ENCODE data around the gene AGBL4.
"Not testable (repeated sequence)": the region's sequence is repeated elsewhere in the genome, so short reads cannot be mapped to it uniquely, and the experiment has no call there.

AGBL4 gene

DNA sequence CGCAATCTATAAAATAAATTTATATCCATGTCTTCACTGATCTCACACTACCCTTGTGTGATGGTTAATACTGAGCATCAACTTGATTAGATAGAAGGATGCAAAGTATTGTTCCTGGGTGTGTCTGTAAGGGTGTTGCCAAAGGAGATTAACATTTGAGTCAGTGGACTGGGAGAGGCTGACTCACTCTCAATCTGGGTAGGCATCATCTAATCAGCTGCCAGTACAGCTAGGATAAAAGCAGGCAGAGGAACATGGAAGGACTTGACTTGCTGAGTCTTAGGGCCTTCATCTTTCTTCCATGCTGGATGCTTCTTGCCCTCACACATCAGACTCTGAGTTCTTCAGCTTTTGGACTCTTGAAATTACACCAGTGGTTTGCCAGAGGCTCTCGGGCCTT, 615.4 kb downstream of the AGBL4 start:
- no peak for FAIRE-seq

- no peak for FAIRE-seq
Observed at GRCh38 chr1:49397086-49397485, 626.7 kb downstream of the AGBL4 start.

- FAIRE-seq: no peak
Observed at GRCh38 chr1:49394200-49394599, 629.6 kb downstream of the AGBL4 start.

DNA sequence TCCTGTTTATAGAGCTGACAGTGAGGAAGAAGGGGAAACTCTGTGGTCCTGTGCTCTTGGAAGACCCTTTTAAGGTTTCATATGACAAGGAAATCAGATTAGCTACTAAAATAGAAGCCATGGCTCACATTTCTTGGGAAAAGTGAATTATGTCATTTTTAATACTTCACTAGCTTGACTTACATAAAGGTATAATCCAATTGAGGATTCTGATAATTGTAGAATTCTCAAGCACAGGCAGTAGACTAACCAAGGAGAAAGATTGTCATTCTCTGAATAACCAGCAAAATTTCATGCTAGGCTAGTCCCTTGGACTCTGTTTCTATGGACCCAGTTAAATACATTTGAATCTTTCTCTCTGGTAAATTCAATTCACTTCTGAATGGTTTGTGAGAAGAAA, 634.1 kb downstream of the AGBL4 start:
- no peak for FAIRE-seq

- FAIRE-seq: no peak
Observed at GRCh38 chr1:49364676-49365075, 659.1 kb downstream of the AGBL4 start.

DNA sequence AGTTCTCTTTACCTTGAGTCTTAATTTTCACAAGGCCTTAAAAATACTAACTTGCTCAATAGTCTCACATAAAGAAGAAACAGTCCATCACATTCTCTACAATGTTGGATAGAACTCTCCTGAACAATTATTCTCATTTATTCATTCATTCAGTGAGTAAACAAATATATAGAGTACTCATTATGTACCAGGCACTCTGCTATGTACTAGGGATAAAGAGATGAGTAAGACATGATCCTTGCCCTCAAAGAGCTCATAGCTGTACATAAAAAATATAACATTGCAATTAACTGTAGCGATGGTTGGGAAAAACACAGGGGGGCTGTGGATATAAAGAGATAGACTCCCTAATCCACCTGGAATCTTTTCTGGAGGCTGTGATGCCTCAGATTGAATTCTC, 660.1 kb downstream of the AGBL4 start:
- FAIRE-seq: no peak

DNA sequence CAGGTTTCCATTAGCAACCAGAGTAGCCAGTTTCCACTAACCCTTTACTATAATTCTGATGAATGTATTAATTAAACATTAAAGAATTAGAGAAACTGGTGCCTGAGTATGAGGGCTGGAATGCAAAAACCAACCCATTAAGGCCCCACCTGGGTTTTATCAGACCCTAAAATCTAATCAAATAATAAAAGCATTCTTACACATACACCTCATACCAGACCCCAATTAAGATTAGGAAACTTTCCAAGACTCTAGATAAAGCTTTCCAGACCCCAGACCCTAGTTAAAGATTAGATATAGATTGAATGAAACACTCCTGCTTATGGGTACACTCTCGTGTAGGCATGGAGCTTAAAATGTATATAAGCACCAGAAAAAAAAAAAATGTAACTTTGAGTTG, 665.7 kb downstream of the AGBL4 start:
- FAIRE-seq: no peak

GRCh38 chr1:49356594-49356993, 667.2 kb downstream of the AGBL4 start:
- no peak for FAIRE-seq

DNA sequence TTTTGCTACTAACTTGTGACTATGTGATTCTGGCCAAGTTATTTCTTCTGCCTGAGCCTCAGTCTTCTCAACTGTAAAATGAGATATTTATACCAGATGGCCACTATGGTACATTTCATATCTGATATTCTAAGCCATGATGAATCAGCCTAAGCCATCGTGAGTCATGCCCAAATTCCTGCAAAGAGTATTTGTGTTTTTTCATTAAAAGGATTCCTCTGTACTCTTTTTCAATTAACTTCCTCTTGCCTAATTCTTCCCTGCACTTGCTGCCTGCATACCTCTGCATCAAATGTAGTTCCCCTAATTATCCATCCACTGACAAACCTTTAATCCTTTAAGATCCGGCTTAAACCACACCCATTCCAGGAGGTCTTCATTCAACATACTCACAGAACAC, 672.0 kb downstream of the AGBL4 start:
- no peak for FAIRE-seq

GRCh38 chr1:49346767-49347349, 676.9 kb downstream of the AGBL4 start:
- FAIRE-seq: no peak

DNA sequence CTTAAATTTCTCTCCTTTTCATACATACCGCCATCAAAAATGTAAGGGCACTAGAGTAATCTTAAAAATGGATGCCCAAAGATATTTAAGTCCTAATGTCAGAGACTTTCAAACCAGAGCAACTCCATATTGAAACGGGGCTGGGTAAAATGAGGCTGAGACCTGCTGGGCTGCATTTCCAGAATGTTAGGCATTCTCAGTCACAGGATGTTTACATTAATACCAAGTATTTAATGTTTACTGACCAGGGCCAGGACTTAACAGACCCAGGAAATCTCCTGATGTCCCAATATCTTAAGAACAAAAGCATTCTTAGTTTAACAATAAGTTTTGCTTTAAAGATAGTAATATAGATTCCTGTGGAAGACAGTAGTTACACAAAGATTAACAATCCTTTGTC, 683.2 kb downstream of the AGBL4 start:
- no peak for FAIRE-seq

GRCh38 chr1:49339043-49339442, 684.7 kb downstream of the AGBL4 start:
- FAIRE-seq: no peak

GRCh38 chr1:49337251-49337650, 686.5 kb downstream of the AGBL4 start:
- FAIRE-seq: no peak

- no peak for FAIRE-seq
Observed at GRCh38 chr1:49333906-49334305, 689.8 kb downstream of the AGBL4 start.

DNA sequence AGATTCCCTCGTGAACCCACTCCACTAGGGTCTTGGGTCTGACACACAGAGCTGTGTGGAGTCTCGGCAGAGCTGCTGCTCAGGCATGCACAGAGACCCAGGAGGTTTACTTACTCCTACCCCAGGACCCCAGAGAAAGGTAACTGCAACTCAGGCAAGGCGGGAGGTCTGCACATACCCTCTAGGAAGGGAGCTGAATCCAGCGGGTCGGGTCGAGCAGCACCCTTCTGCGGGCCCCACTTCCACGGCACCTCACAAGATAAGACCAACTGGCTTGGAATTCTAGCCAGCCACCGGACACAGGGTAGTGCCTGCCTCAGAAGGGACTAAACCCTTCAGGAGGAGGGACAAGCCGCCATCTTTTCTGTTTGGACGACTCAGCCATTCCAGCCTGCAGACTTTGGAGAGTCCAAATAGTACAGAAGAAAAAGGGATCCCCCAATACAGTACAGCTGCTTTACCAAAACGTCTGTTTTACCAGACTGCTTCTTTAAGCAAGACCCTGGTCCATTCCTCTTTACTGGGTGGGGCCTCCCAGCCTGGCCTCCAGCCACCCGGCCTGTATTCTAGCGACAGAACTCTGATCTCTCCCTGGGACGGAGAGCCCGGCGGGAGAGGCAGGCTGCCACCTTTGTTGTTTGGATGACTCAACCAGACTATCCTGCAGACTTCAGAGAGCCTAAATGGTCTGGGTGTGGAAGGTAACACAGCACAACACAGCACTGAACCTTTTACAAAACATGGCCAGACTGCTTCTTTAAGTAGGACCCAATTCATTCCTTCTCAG, 692.5 kb downstream of the AGBL4 start:
- no peak for FAIRE-seq

DNA sequence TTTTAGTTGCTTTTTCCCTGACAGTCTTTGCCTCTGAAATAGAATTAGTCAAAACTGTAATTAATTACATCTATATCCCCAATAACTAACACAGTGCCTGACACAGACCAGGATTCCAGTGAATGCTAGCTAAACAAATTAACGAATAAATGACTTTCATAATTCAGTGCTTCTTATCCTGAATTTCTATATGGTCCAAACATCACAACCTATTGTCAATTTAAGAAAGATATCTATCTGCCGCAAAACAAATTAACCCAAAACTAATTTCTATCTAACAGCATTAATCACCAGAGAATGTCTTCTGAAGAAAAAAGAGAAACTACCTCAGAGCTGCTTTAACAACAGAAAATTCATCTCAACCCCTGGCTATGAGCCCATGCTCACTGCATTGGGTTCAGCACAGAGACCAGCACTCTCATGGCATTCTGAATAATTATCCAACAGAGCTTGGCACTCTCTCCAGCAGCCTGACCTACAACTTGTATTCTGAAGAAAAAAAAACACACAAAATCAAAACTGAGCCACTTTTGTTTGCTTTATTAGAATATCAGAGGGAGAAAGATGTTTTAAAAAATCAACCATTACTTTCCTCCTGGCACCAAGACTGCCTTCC, 699.7 kb downstream of the AGBL4 start:
- FAIRE-seq: no peak

- FAIRE-seq: not testable (repeated sequence)
Observed at GRCh38 chr1:49320493-49320892, 703.3 kb downstream of the AGBL4 start.

- FAIRE-seq: no peak
Observed at GRCh38 chr1:49319426-49319963, 704.3 kb downstream of the AGBL4 start.

- no peak for FAIRE-seq
Observed at GRCh38 chr1:49318218-49318617, 705.5 kb downstream of the AGBL4 start.

GRCh38 chr1:49307457-49307856, 716.3 kb downstream of the AGBL4 start:
- FAIRE-seq: no peak

- FAIRE-seq: no peak
Observed at GRCh38 chr1:49306507-49307070, 717.2 kb downstream of the AGBL4 start.

DNA sequence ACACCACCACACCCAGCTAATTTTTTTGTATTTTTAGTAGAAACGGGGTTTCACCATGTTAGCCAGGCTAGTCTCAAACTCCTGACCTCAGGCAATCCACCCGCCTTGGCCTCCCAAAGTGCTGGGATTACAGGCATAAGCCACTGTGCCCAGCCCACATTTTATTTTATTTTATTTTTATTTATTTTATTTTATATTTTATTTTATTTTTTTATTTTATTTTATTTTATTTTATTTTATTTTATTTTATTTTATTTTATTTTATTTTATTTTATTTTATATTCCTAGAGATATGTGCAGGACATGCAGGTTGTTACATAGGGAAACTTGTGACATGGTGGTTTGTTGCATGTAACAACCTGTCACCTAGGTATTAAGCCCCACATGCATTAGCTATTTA, 721.4 kb downstream of the AGBL4 start:
- not testable (repeated sequence) for FAIRE-seq

GRCh38 chr1:49298304-49298703, 725.5 kb downstream of the AGBL4 start:
- no peak for FAIRE-seq

DNA sequence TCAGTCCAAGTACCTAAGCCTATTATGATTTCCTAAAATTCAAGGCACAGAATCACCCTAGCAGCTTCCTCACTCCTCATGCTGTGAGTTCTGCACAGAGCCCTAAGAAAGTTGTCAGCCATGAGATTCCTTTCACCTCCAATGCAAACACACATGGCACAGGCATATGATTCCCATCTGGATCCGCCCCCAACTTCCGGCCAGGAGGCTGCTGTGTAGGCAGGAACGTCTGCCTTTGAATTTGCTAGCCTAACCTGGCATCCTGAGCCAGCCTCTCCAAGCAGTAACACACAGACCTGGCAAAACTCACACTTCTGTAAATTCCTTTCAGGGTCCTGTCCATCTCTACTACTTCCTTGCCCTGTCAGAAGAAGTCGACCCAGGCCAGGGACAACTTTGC, 726.0 kb downstream of the AGBL4 start:
- FAIRE-seq: no peak
